ENCODE measurements around the gene PAFAH2. TPM values are rescaled to one million over a fixed set of nuclear protein-coding genes. Genes with fewer than 3 reads are reported as not detected.
A peak's percentile ranks its signal among the peaks of the same experiment; 100 is the strongest.

The PAFAH2 gene
- total and polyA plus RNA-seq, 2 of the 13 experiments (the other 11 are each of a cell fraction or from before 2014, with no cell fraction given): 6.9 to 9.4 TPM

DNA sequence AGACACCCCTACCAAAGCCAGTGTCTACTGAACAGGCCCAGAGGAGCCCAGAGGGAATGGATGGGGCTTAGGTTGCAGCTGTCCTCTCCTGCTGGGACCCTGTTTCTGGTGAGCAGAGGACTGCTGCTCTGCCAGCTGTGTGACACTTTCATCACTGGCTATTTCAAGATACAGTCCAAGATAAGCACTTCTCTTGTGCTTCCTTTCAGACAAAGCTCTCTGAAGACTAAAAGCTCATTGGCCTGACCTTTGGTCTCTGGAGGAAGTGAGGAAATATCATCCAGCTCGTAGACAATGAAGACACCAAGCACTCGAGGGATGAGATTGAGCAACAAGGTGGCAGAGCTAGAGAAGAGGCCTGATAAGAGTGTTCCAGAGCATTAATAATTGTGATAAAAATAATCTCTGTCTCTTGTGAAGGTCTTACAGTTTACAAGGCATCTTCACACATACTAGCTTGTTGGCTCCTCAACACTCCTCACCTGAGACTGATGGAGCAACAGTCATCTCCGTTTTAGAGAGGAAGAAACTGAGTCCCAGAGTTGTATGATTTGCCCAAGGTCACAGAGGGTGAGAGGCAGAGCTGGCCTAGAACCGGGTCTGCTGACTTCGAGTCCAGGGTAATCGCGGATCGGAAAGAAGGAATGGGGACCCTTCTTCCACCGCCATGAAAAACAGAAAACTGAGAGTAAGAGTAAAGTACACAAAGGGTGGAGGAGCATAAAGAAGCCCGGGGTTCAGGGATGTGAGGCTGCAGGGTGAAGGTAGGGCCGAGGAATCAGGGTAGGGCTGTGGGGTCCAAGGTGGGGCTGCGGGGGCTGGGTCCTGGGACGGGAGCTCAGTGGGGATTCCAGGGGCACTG, 666 bp downstream of the PAFAH2 start (continued):
- TF ChIP-seq, protein P1, sequence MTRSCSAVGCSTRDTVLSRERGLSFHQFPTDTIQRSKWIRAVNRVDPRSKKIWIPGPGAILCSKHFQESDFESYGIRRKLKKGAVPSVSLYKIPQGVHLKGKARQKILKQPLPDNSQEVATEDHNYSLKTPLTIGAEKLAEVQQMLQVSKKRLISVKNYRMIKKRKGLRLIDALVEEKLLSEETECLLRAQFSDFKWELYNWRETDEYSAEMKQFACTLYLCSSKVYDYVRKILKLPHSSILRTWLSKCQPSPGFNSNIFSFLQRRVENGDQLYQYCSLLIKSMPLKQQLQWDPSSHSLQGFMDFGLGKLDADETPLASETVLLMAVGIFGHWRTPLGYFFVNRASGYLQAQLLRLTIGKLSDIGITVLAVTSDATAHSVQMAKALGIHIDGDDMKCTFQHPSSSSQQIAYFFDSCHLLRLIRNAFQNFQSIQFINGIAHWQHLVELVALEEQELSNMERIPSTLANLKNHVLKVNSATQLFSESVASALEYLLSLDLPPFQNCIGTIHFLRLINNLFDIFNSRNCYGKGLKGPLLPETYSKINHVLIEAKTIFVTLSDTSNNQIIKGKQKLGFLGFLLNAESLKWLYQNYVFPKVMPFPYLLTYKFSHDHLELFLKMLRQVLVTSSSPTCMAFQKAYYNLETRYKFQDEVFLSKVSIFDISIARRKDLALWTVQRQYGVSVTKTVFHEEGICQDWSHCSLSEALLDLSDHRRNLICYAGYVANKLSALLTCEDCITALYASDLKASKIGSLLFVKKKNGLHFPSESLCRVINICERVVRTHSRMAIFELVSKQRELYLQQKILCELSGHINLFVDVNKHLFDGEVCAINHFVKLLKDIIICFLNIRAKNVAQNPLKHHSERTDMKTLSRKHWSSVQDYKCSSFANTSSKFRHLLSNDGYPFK (CRISPR knock-in tag; IDR thresholded peaks at IDR 0.05; ENCODE audit: borderline replicate concordance): no peak
- TF ChIP-seq, protein P2, sequence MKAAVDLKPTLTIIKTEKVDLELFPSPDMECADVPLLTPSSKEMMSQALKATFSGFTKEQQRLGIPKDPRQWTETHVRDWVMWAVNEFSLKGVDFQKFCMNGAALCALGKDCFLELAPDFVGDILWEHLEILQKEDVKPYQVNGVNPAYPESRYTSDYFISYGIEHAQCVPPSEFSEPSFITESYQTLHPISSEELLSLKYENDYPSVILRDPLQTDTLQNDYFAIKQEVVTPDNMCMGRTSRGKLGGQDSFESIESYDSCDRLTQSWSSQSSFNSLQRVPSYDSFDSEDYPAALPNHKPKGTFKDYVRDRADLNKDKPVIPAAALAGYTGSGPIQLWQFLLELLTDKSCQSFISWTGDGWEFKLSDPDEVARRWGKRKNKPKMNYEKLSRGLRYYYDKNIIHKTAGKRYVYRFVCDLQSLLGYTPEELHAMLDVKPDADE (CRISPR knock-in tag; IDR thresholded peaks at IDR 0.05): no peak
- TF ChIP-seq HMG20A (CRISPR knock-in tag; IDR thresholded peaks at IDR 0.05; ENCODE audit: borderline replicate concordance) (peak; percentile 47; the same call in 1 of the 2 replicates), ATF7 (IDR thresholded peaks at IDR 0.05) (no peak), ATF7 (CRISPR knock-in tag; IDR thresholded peaks at IDR 0.05) (no peak), ZNF766 (CRISPR knock-in tag; IDR thresholded peaks at IDR 0.05; ENCODE audit: borderline replicate concordance) (no peak), ZNF792 (CRISPR knock-in tag; IDR thresholded peaks at IDR 0.05) (no peak), MED8 (CRISPR knock-in tag; IDR thresholded peaks at IDR 0.05; ENCODE audit: insufficient replicate concordance) (no peak), POLR2A (IDR thresholded peaks at IDR 0.05; ENCODE audit: insufficient read depth in 1 of 2, low read depth in 2 of 2, low read length in 2 of 2) (peak in 1 of 2 experiments; percentile 50; a peak in 2 of 4 replicates), ZNF562 (CRISPR knock-in tag; IDR thresholded peaks at IDR 0.05; ENCODE audit: borderline replicate concordance) (no peak), ZFAT (CRISPR knock-in tag; conservative IDR thresholded peaks at IDR 0.05) (no peak)
- TF ChIP-seq, protein P3, sequence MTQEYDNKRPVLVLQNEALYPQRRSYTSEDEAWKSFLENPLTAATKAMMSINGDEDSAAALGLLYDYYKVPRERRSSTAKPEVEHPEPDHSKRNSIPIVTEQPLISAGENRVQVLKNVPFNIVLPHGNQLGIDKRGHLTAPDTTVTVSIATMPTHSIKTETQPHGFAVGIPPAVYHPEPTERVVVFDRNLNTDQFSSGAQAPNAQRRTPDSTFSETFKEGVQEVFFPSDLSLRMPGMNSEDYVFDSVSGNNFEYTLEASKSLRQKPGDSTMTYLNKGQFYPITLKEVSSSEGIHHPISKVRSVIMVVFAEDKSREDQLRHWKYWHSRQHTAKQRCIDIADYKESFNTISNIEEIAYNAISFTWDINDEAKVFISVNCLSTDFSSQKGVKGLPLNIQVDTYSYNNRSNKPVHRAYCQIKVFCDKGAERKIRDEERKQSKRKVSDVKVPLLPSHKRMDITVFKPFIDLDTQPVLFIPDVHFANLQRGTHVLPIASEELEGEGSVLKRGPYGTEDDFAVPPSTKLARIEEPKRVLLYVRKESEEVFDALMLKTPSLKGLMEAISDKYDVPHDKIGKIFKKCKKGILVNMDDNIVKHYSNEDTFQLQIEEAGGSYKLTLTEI (CRISPR knock-in tag; conservative IDR thresholded peaks at IDR 0.05): no peak
- TF ChIP-seq, protein P4, sequence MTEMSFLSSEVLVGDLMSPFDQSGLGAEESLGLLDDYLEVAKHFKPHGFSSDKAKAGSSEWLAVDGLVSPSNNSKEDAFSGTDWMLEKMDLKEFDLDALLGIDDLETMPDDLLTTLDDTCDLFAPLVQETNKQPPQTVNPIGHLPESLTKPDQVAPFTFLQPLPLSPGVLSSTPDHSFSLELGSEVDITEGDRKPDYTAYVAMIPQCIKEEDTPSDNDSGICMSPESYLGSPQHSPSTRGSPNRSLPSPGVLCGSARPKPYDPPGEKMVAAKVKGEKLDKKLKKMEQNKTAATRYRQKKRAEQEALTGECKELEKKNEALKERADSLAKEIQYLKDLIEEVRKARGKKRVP (CRISPR knock-in tag; IDR thresholded peaks at IDR 0.05): peak in 1 of 2 experiments; percentile 62; a peak in 2 of 4 replicates
- TF ChIP-seq, protein P5, sequence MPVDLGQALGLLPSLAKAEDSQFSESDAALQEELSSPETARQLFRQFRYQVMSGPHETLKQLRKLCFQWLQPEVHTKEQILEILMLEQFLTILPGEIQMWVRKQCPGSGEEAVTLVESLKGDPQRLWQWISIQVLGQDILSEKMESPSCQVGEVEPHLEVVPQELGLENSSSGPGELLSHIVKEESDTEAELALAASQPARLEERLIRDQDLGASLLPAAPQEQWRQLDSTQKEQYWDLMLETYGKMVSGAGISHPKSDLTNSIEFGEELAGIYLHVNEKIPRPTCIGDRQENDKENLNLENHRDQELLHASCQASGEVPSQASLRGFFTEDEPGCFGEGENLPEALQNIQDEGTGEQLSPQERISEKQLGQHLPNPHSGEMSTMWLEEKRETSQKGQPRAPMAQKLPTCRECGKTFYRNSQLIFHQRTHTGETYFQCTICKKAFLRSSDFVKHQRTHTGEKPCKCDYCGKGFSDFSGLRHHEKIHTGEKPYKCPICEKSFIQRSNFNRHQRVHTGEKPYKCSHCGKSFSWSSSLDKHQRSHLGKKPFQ (CRISPR knock-in tag; IDR thresholded peaks at IDR 0.05; ENCODE audit: insufficient replicate concordance): no peak
- TF ChIP-seq, protein P6, sequence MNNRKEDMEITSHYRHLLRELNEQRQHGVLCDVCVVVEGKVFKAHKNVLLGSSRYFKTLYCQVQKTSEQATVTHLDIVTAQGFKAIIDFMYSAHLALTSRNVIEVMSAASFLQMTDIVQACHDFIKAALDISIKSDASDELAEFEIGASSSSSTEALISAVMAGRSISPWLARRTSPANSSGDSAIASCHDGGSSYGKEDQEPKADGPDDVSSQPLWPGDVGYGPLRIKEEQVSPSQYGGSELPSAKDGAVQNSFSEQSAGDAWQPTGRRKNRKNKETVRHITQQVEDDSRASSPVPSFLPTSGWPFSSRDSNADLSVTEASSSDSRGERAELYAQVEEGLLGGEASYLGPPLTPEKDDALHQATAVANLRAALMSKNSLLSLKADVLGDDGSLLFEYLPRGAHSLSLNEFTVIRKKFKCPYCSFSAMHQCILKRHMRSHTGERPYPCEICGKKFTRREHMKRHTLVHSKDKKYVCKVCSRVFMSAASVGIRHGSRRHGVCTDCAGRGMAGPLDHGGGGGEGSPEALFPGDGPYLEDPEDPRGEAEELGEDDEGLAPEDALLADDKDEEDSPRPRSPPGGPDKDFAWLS (CRISPR knock-in tag; IDR thresholded peaks at IDR 0.05; ENCODE audit: borderline replicate concordance): no peak
- TF ChIP-seq, protein P7, sequence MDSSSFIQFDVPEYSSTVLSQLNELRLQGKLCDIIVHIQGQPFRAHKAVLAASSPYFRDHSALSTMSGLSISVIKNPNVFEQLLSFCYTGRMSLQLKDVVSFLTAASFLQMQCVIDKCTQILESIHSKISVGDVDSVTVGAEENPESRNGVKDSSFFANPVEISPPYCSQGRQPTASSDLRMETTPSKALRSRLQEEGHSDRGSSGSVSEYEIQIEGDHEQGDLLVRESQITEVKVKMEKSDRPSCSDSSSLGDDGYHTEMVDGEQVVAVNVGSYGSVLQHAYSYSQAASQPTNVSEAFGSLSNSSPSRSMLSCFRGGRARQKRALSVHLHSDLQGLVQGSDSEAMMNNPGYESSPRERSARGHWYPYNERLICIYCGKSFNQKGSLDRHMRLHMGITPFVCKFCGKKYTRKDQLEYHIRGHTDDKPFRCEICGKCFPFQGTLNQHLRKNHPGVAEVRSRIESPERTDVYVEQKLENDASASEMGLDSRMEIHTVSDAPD (CRISPR knock-in tag; IDR thresholded peaks at IDR 0.05): no peak
